Parathyroid adenoma (tissue), 2 donors: ENCODE results near the gene TRIM68.

Experiments used
- H2AFZ ChIP-seq: fragments of 300-600 bp; sonication (generic); one replicate; pipeline ENCODE4 v1.7.0; 2017; ENCODE audit warnings: antibody characterized with exemption, mild to moderate bottlenecking
- H3K27ac ChIP-seq: fragments of 300-600 bp; sonication (generic); one replicate; pipeline ENCODE4 v1.7.0; 2017
- H3K27me3 ChIP-seq: fragments of 300-600 bp; sonication (generic); one replicate; pipeline ENCODE4 v1.7.0; 2017; ENCODE audit warnings: low read length; ENCODE audit not compliant: control insufficient read depth, insufficient read depth
- H3K36me3 ChIP-seq: fragments of 300-600 bp; sonication (generic); one replicate; pipeline ENCODE4 v1.7.0; 2017; ENCODE audit warnings: low read length; ENCODE audit not compliant: control insufficient read depth, insufficient read depth
- H3K4me1 ChIP-seq: fragments of 300-600 bp; sonication (generic); one replicate; pipeline ENCODE4 v1.7.0; 2017; ENCODE audit warnings: control low read depth
- H3K4me2 ChIP-seq: fragments of 300-600 bp; sonication (generic); one replicate; pipeline ENCODE4 v1.7.0; 2017; ENCODE audit warnings: low read length
- H3K4me3 ChIP-seq: fragments of 300-600 bp; sonication (generic); one replicate; pipeline ENCODE4 v1.7.0; 2017; ENCODE audit warnings: low read depth, low read length
- H3K79me2 ChIP-seq: fragments of 300-600 bp; sonication (generic); one replicate; pipeline ENCODE4 v1.7.0; 2017; ENCODE audit warnings: control low read depth
- H3K9ac ChIP-seq: fragments of 300-600 bp; sonication (generic); one replicate; pipeline ENCODE4 v1.7.0; 2017; ENCODE audit warnings: mild to moderate bottlenecking
- H3K9me3 ChIP-seq: fragments of 300-600 bp; sonication (generic); one replicate; pipeline ENCODE4 v1.7.0; 2017; ENCODE audit warnings: low read length; ENCODE audit not compliant: control insufficient read depth
- TF ChIP-seq, protein P1 (sequence below): fragments of 300-600 bp; sonication (generic); IDR thresholded peaks from one replicate; pipeline ENCODE4 v1.7.0; 2017; ENCODE audit warnings: antibody characterized with exemption, mild to moderate bottlenecking
- donor health status: primary hyperparathyroidism.

Gene TRIM68, protein sequence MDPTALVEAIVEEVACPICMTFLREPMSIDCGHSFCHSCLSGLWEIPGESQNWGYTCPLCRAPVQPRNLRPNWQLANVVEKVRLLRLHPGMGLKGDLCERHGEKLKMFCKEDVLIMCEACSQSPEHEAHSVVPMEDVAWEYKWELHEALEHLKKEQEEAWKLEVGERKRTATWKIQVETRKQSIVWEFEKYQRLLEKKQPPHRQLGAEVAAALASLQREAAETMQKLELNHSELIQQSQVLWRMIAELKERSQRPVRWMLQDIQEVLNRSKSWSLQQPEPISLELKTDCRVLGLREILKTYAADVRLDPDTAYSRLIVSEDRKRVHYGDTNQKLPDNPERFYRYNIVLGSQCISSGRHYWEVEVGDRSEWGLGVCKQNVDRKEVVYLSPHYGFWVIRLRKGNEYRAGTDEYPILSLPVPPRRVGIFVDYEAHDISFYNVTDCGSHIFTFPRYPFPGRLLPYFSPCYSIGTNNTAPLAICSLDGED

DNA sequence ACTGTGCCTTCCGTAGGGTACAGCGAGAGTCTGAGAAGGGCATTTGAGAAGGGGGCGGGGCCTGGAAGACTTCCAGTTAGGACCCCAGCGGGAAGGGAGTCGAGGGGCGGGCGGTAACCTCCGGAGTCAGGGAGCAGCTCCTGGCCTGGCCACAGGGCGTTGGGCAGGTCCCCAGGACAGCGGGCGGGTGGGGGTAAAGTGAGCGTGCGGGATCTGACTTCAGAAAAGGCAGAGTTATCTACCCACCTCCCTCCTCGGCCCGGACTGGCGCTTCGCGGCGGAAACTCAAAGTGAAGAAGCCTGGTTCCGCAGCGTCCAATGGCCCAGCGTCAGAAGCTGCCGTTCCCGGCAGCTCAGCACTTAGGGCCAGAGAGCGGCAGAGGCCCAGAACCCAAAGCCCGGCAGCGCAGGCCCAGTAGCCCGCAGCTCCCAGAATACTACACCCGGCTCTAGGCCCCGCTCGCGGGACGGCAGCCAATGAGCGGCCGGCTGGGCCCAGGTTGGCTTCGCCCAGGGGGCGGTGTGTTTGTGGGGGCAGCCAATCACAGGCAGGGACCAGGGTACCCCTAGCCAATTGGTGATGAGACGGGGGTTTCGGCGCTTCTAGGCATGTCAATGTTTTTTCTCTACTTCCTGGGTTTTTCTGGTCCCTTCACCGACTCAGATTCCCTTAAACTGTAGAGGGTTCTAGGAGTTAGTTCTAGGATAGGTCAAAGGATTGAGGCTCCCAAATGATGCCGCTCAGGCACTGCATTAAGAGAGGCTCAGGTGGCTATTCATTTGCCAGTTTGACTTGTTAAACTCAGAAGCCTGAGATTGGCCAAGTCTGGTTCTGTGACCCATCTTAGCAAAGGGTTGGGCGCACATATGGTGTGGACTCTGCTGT is at the start of gene TRIM68:
TSS of gene TRIM68 (minus strand) at position 451 of the 886 bp plus-strand sequence. CDS start 2,727 bp downstream, outside the sequence.
- Histone ChIP-seq H3K4me3 (peak within 1 kb of the TSS; percentile 60), H3K36me3 (no peaks in the 10 kb centered on the region), H3K4me1 (peaks cover 10% of the 10 kb centered on the region), H3K4me2 (peak within 1 kb of the TSS; percentile 74), H3K79me2 (no peaks in the 10 kb centered on the region), H3K27me3 (no peaks in the 10 kb centered on the region), H3K9ac (no peak within 1 kb of the TSS), H3K27ac (peak within 1 kb of the TSS; percentile 81), H2AFZ (peak within 1 kb of the TSS; percentile 95), H3K9me3 (no peaks in the 10 kb centered on the region)
- TF ChIP-seq, protein P1, sequence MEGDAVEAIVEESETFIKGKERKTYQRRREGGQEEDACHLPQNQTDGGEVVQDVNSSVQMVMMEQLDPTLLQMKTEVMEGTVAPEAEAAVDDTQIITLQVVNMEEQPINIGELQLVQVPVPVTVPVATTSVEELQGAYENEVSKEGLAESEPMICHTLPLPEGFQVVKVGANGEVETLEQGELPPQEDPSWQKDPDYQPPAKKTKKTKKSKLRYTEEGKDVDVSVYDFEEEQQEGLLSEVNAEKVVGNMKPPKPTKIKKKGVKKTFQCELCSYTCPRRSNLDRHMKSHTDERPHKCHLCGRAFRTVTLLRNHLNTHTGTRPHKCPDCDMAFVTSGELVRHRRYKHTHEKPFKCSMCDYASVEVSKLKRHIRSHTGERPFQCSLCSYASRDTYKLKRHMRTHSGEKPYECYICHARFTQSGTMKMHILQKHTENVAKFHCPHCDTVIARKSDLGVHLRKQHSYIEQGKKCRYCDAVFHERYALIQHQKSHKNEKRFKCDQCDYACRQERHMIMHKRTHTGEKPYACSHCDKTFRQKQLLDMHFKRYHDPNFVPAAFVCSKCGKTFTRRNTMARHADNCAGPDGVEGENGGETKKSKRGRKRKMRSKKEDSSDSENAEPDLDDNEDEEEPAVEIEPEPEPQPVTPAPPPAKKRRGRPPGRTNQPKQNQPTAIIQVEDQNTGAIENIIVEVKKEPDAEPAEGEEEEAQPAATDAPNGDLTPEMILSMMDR: no peak

DNA sequence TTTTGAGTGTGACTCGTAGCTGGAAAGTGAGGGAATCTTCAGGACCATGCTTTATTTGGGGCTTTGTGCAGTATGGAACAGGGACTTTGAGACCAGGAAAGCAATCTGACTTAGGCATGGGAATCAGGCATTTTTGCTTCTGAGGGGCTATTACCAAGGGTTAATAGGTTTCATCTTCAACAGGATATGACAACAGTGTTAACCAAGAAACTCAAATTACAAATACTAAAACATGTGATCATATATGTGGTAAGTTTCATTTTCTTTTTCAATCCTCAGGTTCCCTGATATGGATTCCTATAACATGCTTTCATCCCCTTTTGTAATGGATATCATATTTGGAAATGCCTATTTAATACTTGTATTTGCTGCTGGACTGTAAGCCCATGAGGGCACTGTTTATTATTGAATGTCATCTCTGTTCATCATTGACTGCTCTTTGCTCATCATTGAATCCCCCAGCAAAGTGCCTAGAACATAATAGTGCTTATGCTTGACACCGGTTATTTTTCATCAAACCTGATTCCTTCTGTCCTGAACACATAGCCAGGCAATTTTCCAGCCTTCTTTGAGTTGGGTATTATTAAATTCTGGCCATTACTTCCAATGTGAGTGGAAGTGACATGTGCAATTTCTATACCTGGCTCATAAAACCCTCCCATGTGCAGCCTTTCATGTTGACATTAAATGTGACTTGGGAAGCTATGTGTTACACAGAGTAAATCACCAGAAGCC is 46.8 kb upstream of the TRIM68 start:
- Histone ChIP-seq H3K9ac (no peak overlapping the region), H3K4me3 (no peak overlapping the region), H3K9me3 (no peaks in the 10 kb centered on the region), H3K27ac (no peak overlapping the region), H3K27me3 (no peaks in the 10 kb centered on the region), H3K79me2 (no peaks in the 10 kb centered on the region), H2AFZ (no peak overlapping the region), H3K4me2 (no peak overlapping the region), H3K4me1 (no peaks in the 10 kb centered on the region), H3K36me3 (no peaks in the 10 kb centered on the region)
- TF ChIP-seq, protein P1: no peak

DNA sequence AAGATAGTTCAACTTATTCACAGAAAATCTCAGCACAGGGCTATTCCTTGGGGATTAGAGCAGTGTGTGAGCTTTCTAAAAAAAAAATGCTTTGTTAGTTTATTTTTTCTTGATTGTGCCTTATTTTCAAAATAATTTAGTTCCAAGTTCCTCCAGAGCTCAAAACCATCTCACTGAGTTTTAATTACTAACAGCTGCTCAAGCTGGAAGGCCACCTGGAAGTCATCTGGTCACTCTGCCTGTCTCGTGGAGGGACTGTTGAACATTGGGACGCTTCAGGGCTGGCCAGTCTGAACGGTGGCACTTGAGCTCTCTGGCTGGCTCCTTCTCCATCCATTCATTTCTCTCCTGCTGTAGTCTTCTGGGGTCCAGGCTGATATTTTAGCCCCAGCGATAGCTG is 39.7 kb upstream of the TRIM68 start:
- Histone ChIP-seq H3K9ac (no peak overlapping the region), H3K9me3 (no peaks in the 10 kb centered on the region), H3K79me2 (no peaks in the 10 kb centered on the region), H3K27ac (no peak overlapping the region), H3K4me3 (no peak overlapping the region), H3K36me3 (no peaks in the 10 kb centered on the region), H3K27me3 (no peaks in the 10 kb centered on the region), H3K4me2 (no peak overlapping the region), H3K4me1 (no peaks in the 10 kb centered on the region), H2AFZ (no peak overlapping the region)
- TF ChIP-seq, protein P1: no peak

DNA sequence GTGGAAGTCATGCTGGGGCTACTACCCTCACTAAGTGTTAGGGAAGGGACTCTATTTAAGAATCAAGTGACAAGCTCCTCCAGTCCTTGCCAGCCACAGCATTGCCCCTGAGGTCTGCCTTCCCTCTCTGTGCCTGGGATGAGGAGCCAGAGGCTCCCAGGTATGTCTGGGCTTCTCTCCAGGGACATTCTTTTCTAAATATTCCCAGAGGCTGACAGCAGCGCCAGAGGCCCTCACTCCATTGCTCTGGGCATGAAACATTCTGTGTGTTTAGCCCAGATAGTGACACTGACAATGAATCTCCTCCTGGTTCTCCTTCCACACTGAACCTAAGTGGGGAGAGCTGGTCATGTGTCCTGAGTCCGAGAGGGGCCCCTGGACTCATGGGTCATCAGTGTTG is 37.9 kb upstream of the TRIM68 start:
- Histone ChIP-seq H2AFZ (no peak overlapping the region), H3K79me2 (no peaks in the 10 kb centered on the region), H3K9me3 (no peaks in the 10 kb centered on the region), H3K4me2 (no peak overlapping the region), H3K27me3 (no peaks in the 10 kb centered on the region), H3K4me1 (no peaks in the 10 kb centered on the region), H3K9ac (no peak overlapping the region), H3K36me3 (no peaks in the 10 kb centered on the region), H3K4me3 (no peak overlapping the region), H3K27ac (no peak overlapping the region)
- TF ChIP-seq, protein P1: no peak
